Measurements from ENCODE around the gene IRF2. TPM values are rescaled to one million over a fixed set of nuclear protein-coding genes. Genes with fewer than 3 reads are reported as not detected.

Gene IRF2
- total and polyA plus RNA-seq, 7 donors, result 6.7 to 28.9 (median 16.8) TPM

DNA sequence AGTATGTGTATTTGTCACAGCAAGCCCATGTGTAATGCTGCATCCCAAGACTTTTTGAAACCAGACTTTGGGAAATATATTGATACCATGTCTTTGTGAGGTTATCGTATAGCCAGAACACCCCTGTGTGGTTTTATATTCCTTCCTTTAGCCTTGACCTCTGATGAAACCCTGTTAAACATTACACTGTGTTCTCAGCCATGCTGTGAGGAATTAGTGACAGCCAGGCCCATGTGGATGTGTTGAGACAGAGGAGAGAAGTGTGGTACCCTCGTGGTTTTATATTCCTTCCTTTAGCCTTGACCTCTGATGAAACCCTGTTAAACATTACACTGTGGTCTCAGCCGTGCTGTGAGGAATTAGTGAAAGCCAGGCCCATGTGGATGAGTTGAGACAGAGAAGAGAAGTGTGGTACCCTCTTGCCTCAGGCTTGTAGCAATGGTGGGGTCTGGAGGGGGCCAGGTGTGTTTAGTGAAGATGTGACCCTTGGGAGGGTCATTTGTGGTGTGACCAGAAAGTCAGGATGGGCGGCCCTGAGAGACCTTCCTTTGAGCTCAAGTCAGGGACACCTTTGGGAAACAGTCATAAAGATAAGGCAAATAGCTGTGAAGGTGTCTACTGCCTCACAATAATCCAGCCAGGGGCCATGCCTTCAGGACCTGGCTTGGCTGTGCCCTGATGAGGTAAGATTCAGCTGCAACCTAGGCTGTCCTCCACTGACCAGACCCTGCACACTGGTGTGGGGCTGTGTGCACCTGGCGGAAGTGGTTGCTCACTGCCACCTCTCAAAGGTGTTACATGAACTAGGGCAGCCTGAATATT lies 110.0 kb downstream of the IRF2 start:
- H3K9me3 ChIP-seq, result no peaks in the 10 kb centered on the region
- H3K27ac ChIP-seq, result no peak overlapping the region
- ATAC-seq, result no peak
- no peaks in the 10 kb centered on the region for H3K27me3 ChIP-seq (ENCODE audit: insufficient read depth in 3 of 3, low read length in 2 of 3)
- TF ChIP-seq, protein P1, sequence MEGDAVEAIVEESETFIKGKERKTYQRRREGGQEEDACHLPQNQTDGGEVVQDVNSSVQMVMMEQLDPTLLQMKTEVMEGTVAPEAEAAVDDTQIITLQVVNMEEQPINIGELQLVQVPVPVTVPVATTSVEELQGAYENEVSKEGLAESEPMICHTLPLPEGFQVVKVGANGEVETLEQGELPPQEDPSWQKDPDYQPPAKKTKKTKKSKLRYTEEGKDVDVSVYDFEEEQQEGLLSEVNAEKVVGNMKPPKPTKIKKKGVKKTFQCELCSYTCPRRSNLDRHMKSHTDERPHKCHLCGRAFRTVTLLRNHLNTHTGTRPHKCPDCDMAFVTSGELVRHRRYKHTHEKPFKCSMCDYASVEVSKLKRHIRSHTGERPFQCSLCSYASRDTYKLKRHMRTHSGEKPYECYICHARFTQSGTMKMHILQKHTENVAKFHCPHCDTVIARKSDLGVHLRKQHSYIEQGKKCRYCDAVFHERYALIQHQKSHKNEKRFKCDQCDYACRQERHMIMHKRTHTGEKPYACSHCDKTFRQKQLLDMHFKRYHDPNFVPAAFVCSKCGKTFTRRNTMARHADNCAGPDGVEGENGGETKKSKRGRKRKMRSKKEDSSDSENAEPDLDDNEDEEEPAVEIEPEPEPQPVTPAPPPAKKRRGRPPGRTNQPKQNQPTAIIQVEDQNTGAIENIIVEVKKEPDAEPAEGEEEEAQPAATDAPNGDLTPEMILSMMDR (IDR thresholded peaks at IDR 0.05), result no peak
- H3K4me1 ChIP-seq, result peaks cover 11% of the 10 kb centered on the region
- DNase-seq, result no peak
- no peaks in the 10 kb centered on the region for H3K36me3 ChIP-seq (ENCODE audit: insufficient read depth in 1 of 2, low read depth in 1 of 2)
- intact Hi-C loops (cut with DNase I), result no loop called here
- 63 to 74% (median 66%) methylated on average over 5 of the region's 5 CpGs for WGBS, 3 donors
- H3K4me3 ChIP-seq, result no peak overlapping the region

DNA sequence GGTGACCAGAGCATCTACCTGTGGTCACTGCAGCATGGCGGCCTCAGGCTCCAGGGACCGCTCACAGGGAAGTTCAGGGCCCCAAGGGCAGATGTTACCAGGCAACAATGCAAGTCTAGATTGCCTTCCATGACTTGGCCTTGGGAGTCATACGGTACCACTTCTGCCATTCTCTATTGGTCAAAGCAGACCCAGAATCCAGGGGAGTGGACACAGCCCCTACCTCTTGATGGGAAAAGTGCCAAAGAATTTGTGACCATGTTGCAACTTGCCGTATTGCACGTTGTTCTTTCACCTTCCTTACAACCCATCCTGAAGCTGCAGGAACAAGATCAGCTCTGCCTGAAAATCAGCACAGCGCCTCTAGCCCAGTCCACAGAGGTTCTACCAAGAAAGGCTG lies 111.1 kb downstream of the IRF2 start:
- H3K9me3 ChIP-seq, result no peaks in the 10 kb centered on the region
- H3K4me1 ChIP-seq, result peaks cover 14% of the 10 kb centered on the region
- H3K4me3 ChIP-seq, result no peak overlapping the region
- no peak overlapping the region for H3K27ac ChIP-seq
- DNase-seq, result no peak
- intact Hi-C loops (cut with DNase I), result no loop called here
- 92 to 97% (median 95%) methylated on average over 6 of the region's 6 CpGs for WGBS, 3 donors
- TF ChIP-seq, protein P1 (IDR thresholded peaks at IDR 0.05), result no peak
- H3K27me3 ChIP-seq (ENCODE audit: insufficient read depth in 3 of 3, low read length in 2 of 3), result no peaks in the 10 kb centered on the region
- ATAC-seq, result no peak
- no peaks in the 10 kb centered on the region for H3K36me3 ChIP-seq (ENCODE audit: insufficient read depth in 1 of 2, low read depth in 1 of 2)

DNA sequence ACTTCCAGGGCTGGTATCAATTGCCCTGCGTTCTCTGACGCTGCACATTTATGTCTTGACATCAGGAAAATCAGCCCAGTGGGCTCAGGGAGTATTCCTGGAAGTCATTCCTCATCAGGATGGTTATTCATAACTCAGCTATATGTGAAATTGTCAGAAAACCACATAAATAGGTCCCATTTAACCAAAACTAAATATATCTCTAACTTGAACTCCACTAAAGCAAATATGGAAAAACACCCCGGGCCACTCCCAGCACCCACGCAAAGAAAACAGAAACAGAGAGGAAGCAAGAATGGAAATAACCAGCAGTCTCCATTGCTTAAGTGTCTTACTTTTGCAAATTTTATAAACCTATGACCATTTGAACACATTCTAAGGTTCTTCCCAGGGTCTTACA lies 112.0 kb downstream of the IRF2 start:
- DNase-seq (no peak), ATAC-seq (no peak)
- Histone ChIP-seq H3K9me3 (no peaks in the 10 kb centered on the region), H3K27ac (no peak overlapping the region), H3K36me3 (ENCODE audit: insufficient read depth in 1 of 2, low read depth in 1 of 2) (no peaks in the 10 kb centered on the region), H3K4me1 (peaks cover 14% of the 10 kb centered on the region), H3K4me3 (no peak overlapping the region), H3K27me3 (ENCODE audit: insufficient read depth in 3 of 3, low read length in 2 of 3) (no peaks in the 10 kb centered on the region)
- TF ChIP-seq, protein P1 (IDR thresholded peaks at IDR 0.05), result no peak
- intact Hi-C loops (cut with DNase I), result no loop called here
- WGBS, 3 donors, result 87 to 96% (median 93%) methylated on average over 4 of the region's 4 CpGs

DNA sequence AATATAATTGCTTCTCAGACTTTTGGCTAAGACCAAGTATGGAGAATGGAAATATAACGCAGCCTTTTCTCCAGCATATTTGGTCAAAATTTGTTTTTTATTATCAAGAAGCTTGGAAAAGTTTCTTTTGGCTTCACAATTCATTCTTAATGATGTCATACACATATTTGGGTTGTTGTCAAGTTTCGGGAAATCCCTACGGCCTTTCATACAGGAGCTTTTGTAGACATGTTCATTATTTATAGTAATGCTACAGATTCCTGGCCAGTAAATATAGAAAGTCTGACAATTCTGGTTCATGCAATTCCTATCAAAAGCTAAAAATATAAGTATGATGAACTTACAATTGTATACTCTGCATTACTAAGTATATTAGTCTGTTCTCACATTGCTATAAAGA lies 112.9 kb downstream of the IRF2 start:
- H3K4me1 ChIP-seq, result peaks cover 14% of the 10 kb centered on the region
- 26 to 52% (median 34%) methylated on average over 3 of the region's 3 CpGs for WGBS, 3 donors
- no peaks in the 10 kb centered on the region for H3K9me3 ChIP-seq
- no peaks in the 10 kb centered on the region for H3K27me3 ChIP-seq (ENCODE audit: insufficient read depth in 3 of 3, low read length in 2 of 3)
- H3K36me3 ChIP-seq (ENCODE audit: insufficient read depth in 1 of 2, low read depth in 1 of 2), result no peaks in the 10 kb centered on the region
- TF ChIP-seq, protein P1 (IDR thresholded peaks at IDR 0.05), result no peak
- DNase-seq, result no peak
- no peak for ATAC-seq
- intact Hi-C loops (cut with DNase I), result no loop called here
- H3K4me3 ChIP-seq, result no peak overlapping the region
- H3K27ac ChIP-seq, result no peak overlapping the region

DNA sequence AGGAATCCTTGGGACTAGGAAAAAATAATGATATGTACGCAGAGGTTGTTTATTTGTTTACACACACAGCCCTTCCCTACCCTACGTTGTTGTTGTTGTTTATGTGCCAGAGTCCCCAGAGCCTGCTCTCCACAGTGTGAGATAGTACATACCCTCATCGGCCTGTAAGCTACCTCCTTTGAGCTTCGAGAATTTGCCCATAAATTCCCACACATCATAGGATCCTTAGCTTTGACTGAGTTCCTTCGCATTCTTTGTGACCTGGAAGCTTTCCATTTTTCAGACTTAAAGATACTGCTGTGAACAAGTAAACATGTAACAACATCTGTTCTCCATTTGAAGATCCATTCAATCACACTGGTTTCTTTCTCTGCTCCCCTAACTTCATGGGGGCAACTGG lies 114.5 kb downstream of the IRF2 start:
- DNase-seq (no peak), ATAC-seq (no peak)
- Histone ChIP-seq H3K27me3 (ENCODE audit: insufficient read depth in 3 of 3, low read length in 2 of 3) (no peaks in the 10 kb centered on the region), H3K4me3 (no peak overlapping the region), H3K27ac (peak overlapping the region; percentile 13), H3K9me3 (no peaks in the 10 kb centered on the region), H3K36me3 (ENCODE audit: insufficient read depth in 1 of 2, low read depth in 1 of 2) (no peaks in the 10 kb centered on the region), H3K4me1 (peaks cover 21% of the 10 kb centered on the region)
- 78 to 82% (median 78%) methylated on average over 5 of the region's 5 CpGs for WGBS, 3 donors
- TF ChIP-seq, protein P1 (IDR thresholded peaks at IDR 0.05), result no peak
- intact Hi-C loops (cut with DNase I), result no loop called here

All from psoas muscle (tissue), 8 donors.